Measurements from ENCODE around the gene PRM1. TPM values are rescaled to one million over a fixed set of nuclear protein-coding genes. Genes with fewer than 3 reads are reported as not detected.

Gene PRM1
- total RNA-seq, 1 experiment from 2014 or later = not detected

DNA sequence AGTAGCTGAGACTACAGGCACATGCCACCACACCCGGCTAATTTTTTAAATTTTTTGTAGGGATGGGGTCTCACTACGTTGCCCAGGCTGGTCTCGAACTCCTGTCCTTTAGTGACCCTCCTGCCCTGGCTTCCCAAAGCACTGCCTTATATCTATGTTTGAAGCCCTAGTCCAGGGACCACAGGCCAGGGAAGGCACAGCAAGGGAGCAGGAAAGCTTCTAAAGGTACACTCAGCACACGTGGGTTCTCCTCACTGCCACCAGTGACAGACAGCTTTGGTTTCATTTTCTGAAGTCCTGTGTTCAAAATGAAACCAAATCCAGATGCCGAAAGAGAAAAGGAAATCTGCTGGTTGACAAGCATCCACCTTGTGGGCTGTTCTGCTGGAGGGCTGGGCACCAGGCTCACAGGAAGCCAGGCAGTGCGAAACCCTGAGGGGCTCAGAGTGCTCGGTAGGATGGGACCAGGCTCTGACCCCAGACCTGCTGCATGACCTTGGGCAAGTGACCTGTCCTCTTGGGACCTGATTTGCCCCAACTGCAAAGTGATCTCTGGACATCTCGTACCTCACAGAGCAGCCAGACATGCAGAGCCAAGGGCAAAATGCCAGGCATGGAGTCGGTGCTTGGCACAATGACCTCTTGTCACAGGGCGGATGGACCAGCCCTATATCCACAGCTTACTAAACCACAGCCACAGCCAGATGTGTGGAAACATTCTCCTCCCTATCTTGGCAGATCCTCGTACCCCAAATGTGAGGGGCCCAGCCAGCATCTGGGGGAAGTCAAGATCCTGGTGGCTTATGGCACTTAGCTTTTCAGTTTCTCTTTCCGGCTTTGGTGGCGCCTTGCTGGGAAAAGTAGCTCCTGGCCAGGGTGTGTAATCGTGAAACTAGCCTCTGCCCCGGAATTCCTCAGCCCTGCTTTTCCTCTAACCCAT is 22.3 kb downstream of the PRM1 start:
- no peaks in the 10 kb centered on the region for H3K9me3 ChIP-seq (replicated peaks)
- DNase-seq = peak in 1 of 2 experiments; percentile 18
- no peak overlapping the region for H3K4me3 ChIP-seq
- no peaks in the 10 kb centered on the region for H3K27me3 ChIP-seq
- no peak overlapping the region for H3K27ac ChIP-seq
- H3K36me3 ChIP-seq = no peaks in the 10 kb centered on the region
- H3K4me1 ChIP-seq = peaks cover 20% of the 10 kb centered on the region; the same call in 1 of the 2 replicates

DNA sequence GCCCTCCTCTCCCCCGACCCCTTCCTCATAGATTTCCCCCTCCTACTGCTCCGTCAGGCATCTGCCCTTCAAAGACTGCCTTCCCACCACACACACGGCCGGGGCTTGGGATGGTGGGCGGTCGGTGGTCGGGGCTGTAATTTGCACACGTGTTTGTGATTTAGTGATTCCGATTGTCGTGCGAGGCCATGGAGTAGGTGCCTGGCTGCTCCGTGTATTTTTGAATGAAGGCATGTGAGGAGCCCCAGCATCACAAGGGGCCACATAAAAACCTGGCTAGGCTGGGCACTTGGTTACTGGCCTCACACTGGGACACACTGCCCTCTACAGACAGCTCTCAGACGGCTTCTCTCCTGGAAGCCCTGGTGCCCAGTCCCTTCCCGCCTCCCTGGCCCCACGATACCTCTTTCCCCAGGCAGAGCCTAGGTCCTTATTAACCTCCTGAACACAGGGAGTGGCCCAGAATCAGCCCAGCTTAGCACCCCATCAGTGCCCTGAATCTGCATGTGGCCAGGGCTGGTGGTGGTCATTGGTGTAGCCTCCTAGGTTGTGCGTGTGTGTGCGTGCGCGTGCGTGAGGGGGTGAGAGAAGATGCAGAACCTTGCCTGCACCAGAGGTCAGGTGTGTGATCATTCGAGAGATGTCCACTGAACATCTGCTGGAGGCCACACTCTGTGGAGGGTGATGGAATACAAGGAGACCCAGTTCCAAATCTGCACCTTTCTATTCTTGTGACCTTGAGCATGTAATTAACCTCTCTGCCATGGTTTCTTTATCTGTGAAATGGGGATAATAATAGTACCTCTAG is 23.8 kb downstream of the PRM1 start:
- peak overlapping the region; percentile 84; the same call in 1 of the 2 replicates for H3K27ac ChIP-seq
- no peaks in the 10 kb centered on the region for H3K36me3 ChIP-seq
- H3K9me3 ChIP-seq (replicated peaks) = no peaks in the 10 kb centered on the region
- H3K4me3 ChIP-seq = peak overlapping the region; percentile 87
- H3K27me3 ChIP-seq = no peaks in the 10 kb centered on the region
- DNase-seq = peak; percentile 76 to 88
- peaks cover 20% of the 10 kb centered on the region; the same call in 1 of the 2 replicates for H3K4me1 ChIP-seq

DNA sequence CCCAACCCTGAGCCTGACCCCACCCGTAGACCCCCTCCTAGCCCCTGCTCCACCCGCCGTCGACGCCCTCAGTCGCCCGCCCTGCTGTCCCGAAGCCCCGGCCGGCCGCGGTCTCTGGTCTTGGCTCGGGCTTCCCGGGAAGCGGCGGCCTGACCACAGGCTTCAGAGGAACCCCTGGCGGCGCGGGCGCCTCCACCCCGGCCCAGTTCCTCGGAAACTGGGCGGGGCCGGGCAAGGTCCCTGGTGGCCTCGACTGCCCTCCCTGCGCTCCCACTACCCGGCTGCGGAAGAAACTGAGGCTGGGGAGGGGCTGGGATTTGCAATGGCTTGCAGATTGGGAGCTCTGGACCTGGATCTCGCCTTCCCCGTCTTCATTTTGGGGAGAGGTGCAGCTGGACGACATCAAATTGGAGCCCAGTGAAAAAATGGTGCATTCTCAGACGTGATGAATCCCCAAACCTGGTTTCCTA is 24.4 kb downstream of the PRM1 start:
- Histone ChIP-seq H3K4me1 (peaks cover 20% of the 10 kb centered on the region; the same call in 1 of the 2 replicates), H3K27me3 (no peaks in the 10 kb centered on the region), H3K4me3 (peak overlapping the region; percentile 87), H3K27ac (peak overlapping the region; percentile 84), H3K36me3 (no peaks in the 10 kb centered on the region), H3K9me3 (replicated peaks) (no peaks in the 10 kb centered on the region)
- peak in 1 of 2 experiments; percentile 66 for DNase-seq

DNA sequence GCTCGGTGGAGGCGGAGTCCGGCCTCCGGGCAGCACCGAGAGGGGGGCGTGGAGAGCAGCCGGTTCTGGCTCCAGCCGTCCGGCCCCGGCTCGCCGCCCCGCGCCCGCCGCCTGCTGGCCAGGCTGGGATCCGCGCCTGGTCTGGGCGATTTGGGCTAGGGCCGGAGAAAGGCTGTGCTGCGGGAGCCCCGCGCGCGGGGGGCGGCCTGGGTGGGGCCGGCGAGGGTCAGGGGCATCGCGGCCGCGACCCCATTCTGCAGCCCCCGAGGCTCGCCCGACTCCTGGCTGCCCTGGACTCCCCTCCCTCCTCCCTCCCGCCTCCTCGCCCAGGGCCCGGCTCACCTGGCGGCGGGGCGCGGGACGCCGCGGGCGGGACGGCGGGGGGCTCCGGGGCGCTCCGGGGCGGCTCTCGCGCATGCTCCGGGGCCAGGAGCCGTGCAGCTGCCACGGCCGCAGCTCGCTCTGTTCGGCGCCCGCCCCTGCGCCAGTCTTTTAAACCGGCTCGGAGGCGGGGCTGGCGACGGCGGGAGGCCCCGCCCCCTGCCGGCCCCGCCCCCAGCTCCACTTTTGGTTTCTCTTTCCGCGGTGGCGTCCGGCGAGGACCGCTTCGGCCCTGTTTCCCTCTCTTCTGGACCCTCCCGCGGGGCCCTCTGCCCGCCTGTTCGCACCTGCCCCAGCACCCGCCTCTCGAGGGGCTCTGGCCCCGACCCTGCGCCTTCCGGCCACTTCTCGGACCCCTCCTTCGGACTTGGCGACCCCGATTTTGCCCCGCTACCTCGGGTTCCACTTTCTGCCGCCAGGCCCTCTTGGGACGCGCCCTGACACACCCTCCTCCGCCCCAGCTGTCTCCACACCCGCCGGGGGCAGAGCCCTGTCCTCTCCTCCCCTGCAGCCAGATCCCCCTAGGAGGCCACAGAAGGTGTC is 25.1 kb downstream of the PRM1 start, which contains the start of gene SOCS1:
Gene SOCS1 (minus strand): TSS at position 468 of the 924 bp plus-strand sequence. CDS start 726 bp downstream, outside the sequence.
- no peaks in the 10 kb centered on the region for H3K9me3 ChIP-seq (replicated peaks)
- H3K36me3 ChIP-seq = no peaks in the 10 kb centered on the region
- peak; percentile 82 to 89 for DNase-seq
- H3K27me3 ChIP-seq = no peaks in the 10 kb centered on the region
- peak within 1 kb of the TSS; percentile 87 for H3K4me3 ChIP-seq
- H3K27ac ChIP-seq = peak within 1 kb of the TSS; percentile 84
- peaks cover 18% of the 10 kb centered on the region; the same call in 1 of the 2 replicates for H3K4me1 ChIP-seq

DNA sequence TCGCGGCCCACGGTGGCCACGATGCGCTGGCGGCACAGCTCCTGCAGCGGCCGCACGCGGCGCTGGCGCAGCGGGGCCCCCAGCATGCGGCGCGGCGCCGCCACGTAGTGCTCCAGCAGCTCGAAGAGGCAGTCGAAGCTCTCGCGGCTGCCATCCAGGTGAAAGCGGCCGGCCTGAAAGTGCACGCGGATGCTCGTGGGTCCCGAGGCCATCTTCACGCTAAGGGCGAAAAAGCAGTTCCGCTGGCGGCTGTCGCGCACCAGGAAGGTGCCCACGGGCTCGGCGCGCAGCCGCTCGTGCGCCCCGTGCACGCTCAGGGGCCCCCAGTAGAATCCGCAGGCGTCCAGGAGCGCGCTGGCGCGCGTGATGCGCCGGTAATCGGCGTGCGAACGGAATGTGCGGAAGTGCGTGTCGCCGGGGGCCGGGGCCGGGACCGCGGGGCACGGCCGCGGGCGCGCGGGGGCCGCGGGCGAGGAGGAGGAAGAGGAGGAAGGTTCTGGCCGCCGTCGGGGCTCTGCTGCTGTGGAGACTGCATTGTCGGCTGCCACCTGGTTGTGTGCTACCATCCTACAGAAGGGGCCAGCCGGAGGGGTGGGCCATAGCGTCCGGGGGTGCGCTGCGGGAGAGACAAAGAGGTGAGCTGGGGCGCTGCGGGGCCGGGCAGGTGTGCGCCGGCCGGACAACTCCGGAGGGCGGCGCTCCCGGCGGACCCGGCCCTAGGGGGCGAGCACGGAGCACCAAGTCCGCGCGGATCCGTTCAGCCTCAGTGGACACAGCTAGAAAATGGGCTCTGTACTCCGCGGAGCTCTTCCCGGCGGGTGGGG is 26.0 kb downstream of the PRM1 start:
- H3K36me3 ChIP-seq = no peaks in the 10 kb centered on the region
- peaks cover 11% of the 10 kb centered on the region; the same call in 1 of the 2 replicates for H3K4me1 ChIP-seq
- H3K27ac ChIP-seq = no peak overlapping the region
- no peaks in the 10 kb centered on the region for H3K9me3 ChIP-seq (replicated peaks)
- peak overlapping the region; percentile 87 for H3K4me3 ChIP-seq
- DNase-seq = no peak
- H3K27me3 ChIP-seq = no peaks in the 10 kb centered on the region

DNA sequence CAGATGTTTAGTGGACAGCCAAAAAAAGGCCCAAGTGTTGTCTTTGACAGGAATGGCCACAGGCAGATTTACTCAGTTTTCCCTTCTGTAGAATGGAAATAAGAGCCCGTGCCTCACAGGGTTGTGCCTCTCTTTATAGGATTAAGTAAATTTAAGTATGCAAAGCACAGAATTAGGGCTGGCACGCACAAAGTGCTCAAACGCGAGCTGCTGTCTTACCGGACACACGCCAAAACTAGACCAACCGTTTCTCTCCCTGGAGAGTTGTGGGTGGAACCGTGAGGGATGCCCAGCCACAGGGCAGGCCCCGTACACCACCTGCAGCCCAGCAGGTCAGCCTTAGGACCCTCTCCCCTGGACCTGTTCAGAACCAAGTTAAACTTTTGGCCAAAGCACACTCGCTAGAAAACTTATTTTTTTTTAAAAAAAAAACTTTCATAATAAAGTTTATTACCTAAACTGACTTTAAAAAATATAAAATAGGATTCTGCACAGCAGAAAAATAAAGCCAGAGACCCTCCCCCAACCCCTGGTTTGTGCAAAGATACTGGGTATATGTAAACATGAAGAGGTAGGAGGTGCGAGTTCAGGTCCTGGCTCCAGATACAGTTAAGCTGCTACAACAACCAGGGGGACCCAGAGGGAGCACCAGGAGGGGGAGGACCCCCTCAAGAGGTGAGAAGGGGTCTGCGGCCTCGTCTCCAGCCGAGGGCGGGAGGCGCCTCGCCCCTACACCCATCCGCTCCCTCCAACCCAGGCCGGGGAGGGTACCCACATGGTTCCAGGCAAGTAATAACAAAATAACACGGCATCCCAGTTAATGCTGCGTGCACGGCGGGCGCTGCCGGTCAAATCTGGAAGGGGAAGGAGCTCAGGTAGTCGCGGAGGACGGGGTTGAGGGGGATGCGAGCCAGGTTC is 26.9 kb downstream of the PRM1 start:
- no peak for DNase-seq

DNA sequence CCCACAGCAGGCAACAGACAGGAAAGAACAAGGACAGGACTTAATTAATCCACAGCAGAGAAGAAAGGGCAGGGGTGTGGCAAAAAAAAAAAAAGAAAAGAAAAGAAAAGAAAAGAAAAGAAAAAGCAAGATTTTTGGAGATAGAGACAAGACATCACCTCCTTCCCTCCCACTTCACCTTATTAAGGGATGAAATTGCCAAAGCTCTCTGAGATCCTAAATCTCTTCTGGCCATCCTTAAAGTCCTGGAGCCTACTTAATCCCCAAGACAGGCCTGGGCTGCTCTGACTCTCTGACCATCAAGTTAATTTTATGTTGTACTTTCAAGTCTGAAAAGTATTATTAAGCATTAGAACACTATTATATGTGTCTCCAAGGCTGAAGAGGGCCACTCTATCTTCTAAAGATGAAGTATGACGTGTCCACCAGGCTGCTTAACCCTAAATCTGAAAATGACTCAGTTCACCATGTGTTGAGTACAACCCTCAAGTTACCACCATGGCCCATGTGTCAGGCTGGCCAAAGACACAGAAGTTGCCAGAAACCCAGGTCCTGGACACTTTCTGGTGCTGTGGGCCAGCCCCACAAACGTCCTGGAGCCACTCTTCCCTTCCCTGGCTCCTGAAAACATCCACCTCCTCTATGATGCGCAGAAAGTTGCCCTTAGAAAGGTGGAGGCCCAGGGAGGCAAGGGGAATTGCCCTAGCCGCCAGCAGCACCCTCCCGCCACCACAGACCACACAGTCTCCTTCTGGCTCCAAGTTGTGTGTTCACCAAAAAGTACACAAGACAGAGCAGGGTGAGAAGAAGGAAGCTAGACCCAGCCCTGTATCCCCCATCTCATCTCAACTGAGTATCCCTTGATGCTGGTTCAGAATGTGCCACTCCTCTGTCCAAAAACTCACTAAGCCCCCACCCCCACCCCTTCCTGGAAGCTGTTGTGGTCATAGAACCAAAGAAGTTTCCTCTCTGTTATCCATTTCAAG is 27.8 kb downstream of the PRM1 start:
- Histone ChIP-seq H3K4me3 (no peak overlapping the region), H3K27ac (no peak overlapping the region), H3K4me1 (peaks cover 3% of the 10 kb centered on the region; the same call in 1 of the 2 replicates), H3K36me3 (no peaks in the 10 kb centered on the region), H3K9me3 (replicated peaks) (no peaks in the 10 kb centered on the region), H3K27me3 (no peaks in the 10 kb centered on the region)
- no peak for DNase-seq

More for the DNA sequence above, 26.9 kb downstream of the PRM1 start:
- Histone ChIP-seq H3K9me3 (replicated peaks) (no peaks in the 10 kb centered on the region), H3K27ac (no peak overlapping the region), H3K4me1 (peaks cover 6% of the 10 kb centered on the region; the same call in 1 of the 2 replicates), H3K27me3 (no peaks in the 10 kb centered on the region), H3K4me3 (no peak overlapping the region), H3K36me3 (no peaks in the 10 kb centered on the region)

DNA sequence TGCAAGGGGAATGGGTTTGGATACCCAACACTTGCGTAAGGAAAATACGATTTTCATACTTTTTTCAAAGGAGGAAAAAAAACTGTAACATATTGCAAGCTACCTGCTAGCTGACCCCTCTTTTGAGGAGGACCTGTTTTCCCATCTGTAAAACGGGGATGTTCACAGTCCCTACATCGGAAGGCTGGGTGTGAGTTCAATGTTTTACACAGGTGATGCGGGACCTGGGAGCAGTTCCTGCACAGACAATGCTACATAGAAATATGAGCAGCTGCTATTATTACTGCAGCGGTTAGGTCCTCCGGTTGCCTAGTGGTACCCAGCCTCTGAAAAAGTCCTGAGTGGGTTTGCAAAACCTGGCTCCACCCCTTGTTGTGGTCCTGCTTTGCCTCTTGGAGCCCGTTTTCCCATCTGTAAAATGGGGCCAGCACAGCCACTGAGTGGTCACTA is 28.6 kb downstream of the PRM1 start:
- no peaks in the 10 kb centered on the region for H3K36me3 ChIP-seq
- H3K9me3 ChIP-seq (replicated peaks) = no peaks in the 10 kb centered on the region
- H3K27ac ChIP-seq = no peak overlapping the region
- DNase-seq = no peak
- no peak overlapping the region for H3K4me3 ChIP-seq
- no peaks in the 10 kb centered on the region for H3K27me3 ChIP-seq
- H3K4me1 ChIP-seq = peaks cover 2% of the 10 kb centered on the region; the same call in 1 of the 2 replicates

DNA sequence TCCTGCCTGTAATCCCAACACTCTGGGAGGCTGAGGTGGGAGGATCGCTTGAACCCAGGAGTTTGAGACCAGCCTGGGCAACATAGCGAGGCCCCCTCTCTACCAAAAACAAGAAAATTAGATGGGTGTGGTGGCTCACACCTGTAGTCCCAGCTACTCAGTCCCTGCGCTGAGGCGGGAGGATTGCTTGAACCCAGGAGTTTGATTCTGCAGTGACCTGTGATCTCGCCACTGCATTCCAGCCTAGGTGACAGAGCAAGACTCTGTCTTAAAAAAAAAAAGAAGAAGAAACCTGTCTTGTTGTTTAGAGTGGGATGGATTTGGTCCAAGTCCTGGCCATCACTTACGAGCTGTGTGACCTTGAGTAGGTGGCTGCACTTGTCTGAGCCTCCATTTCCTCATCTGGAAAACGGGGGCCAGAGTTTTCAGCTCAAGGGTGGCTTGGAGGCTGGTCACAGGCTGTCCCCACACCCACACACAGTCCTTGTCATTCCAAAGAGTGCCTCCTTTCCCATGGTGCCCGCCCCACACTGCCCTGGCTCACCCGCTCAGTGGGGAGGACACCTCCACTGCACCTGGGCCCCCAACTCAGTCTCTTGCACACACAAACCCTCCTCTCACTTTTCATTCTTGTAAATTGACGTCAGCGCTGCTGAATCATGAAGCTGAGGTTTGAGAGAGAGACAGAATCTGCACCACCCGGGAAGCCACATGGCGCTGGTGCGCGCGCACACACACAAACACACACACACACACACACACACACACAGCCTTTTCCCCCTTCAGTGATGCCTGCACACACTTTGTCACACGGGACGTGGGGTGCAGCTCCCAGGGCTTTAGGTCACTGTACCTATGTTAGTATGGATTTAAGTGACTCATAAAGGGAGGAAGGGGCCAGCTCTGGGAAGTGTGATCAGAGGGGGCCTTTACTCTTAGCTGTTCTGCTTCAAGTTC is 29.3 kb downstream of the PRM1 start:
- H3K4me1 ChIP-seq = no peaks in the 10 kb centered on the region
- no peaks in the 10 kb centered on the region for H3K36me3 ChIP-seq
- no peak for DNase-seq
- H3K4me3 ChIP-seq = no peak overlapping the region
- no peak overlapping the region for H3K27ac ChIP-seq
- H3K9me3 ChIP-seq (replicated peaks) = no peaks in the 10 kb centered on the region
- H3K27me3 ChIP-seq = no peaks in the 10 kb centered on the region

DNA sequence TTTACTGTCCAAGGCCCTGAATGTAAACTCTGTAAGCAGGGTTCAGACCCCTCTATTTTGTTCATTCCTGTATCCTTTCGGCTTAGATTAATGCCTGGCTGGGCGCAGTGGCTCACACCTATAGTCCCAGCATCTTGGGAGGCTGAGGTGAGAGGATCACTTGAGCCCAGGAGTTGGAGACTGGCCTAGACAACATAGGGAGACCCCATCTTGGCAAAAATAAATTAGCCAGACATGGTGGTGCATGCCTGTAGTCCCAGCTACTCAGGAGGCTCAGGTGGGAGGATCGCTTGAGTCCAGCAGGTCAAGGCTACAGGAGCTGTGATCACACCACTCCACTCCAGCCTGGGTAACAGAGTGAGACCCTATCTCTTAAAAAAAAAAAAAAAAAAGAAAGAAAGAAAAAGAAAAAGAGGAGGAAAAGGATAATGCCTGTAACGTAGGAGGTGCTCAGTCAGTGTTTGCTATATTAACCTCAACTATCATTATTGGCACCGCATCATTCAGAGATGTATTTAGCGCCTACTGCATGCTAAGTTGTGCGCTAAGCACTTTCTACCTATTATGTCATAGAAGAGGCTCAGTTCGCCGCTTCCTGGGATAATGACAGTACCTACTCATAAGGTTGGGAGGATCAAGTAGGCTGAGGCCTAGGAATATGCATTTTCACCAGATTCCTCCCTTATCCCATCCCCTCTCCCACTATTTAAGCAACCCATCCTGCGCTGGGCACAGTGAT is 30.2 kb downstream of the PRM1 start:
- Histone ChIP-seq H3K4me3 (no peak overlapping the region), H3K27ac (no peak overlapping the region), H3K9me3 (replicated peaks) (no peaks in the 10 kb centered on the region), H3K36me3 (no peaks in the 10 kb centered on the region), H3K4me1 (no peaks in the 10 kb centered on the region), H3K27me3 (no peaks in the 10 kb centered on the region)
- DNase-seq = no peak
